ENCODE data around the gene TMC5. TPM values are rescaled to one million over a fixed set of nuclear protein-coding genes. Genes with fewer than 3 reads are reported as not detected.

Gene TMC5
- total and polyA plus RNA-seq, 2 of the 13 experiments (the other 11 are each of a cell fraction or from before 2014, with no cell fraction given), result 0.09 to 0.41 TPM

DNA sequence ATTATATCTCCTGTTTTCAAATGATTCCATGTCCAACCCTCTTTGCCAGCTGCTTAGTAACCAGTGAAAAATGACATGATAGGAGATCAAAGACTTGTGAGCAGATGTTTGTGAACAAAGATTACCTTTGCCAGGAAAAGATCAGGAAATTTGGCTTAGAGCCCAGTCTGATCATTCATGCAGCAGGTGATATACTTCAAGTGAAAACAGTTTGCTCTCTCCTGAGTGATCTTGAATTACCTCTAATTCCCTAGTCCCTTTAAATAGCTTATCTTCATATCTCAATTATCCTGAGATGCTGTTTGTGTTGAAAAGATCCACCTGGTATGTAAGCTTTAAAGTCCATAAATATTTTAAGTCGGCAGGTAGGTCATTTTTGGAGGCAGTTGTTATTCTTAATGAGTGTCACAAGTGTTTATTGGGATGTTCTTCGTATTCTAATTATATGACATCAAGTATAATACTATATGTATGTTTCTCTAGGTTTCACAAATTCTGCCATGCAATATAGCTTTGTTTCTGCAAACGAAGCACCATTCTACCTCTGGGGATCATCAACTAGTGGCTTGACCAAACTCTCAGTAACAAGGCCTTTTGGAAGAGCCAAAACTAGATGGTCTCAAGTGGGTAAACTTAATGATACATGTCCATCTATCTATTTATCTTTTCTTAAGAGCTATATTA, 124.6 kb downstream of the TMC5 start (continued):
- TF ChIP-seq, protein P1, sequence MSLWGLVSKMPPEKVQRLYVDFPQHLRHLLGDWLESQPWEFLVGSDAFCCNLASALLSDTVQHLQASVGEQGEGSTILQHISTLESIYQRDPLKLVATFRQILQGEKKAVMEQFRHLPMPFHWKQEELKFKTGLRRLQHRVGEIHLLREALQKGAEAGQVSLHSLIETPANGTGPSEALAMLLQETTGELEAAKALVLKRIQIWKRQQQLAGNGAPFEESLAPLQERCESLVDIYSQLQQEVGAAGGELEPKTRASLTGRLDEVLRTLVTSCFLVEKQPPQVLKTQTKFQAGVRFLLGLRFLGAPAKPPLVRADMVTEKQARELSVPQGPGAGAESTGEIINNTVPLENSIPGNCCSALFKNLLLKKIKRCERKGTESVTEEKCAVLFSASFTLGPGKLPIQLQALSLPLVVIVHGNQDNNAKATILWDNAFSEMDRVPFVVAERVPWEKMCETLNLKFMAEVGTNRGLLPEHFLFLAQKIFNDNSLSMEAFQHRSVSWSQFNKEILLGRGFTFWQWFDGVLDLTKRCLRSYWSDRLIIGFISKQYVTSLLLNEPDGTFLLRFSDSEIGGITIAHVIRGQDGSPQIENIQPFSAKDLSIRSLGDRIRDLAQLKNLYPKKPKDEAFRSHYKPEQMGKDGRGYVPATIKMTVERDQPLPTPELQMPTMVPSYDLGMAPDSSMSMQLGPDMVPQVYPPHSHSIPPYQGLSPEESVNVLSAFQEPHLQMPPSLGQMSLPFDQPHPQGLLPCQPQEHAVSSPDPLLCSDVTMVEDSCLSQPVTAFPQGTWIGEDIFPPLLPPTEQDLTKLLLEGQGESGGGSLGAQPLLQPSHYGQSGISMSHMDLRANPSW (CRISPR knock-in tag; IDR thresholded peaks at IDR 0.05; ENCODE audit: borderline replicate concordance), result peak; percentile 46; the same call in 1 of the 2 replicates
- TF ChIP-seq ZNF143 (CRISPR knock-in tag; IDR thresholded peaks at IDR 0.05) (no peak), HOXD1 (CRISPR knock-in tag; IDR thresholded peaks at IDR 0.05) (peak; percentile 89), GATAD2A (CRISPR knock-in tag; IDR thresholded peaks at IDR 0.05) (peak; percentile 99), ZNF292 (CRISPR knock-in tag; IDR thresholded peaks at IDR 0.05; ENCODE audit: borderline replicate concordance, low read depth) (peak; percentile 82; the same call in 1 of the 2 replicates), ZSCAN31 (CRISPR knock-in tag; IDR thresholded peaks at IDR 0.05; ENCODE audit: low read depth) (0 out of 2 replicates have a peak, but pooled peaks have one; percentile 48), RBAK (CRISPR knock-in tag; IDR thresholded peaks at IDR 0.05) (no peak), ELF1 (CRISPR knock-in tag; IDR thresholded peaks at IDR 0.05) (peak; percentile 37; the same call in 1 of the 2 replicates), ATF1 (CRISPR knock-in tag; IDR thresholded peaks at IDR 0.05) (peak; percentile 50; the same call in 1 of the 2 replicates), PPARG (CRISPR knock-in tag; conservative IDR thresholded peaks at IDR 0.05) (peak; percentile 87), FOXJ3 (CRISPR knock-in tag; IDR thresholded peaks at IDR 0.05; ENCODE audit: borderline replicate concordance) (peak; percentile 93), KLF12 (CRISPR knock-in tag; IDR thresholded peaks at IDR 0.05; ENCODE audit: borderline replicate concordance) (no peak), NCOA5 (CRISPR knock-in tag; IDR thresholded peaks at IDR 0.05) (no peak), NR1H2 (CRISPR knock-in tag; IDR thresholded peaks at IDR 0.05; ENCODE audit: borderline replicate concordance, low read depth) (no peak), SNRNP70 (IDR thresholded peaks at IDR 0.05; ENCODE audit: low read depth, low read length) (no peak), NRL (CRISPR knock-in tag; IDR thresholded peaks at IDR 0.05; ENCODE audit: borderline replicate concordance) (no peak), RFX5 (IDR thresholded peaks at IDR 0.05; ENCODE audit: low read depth, low read length) (0 out of 2 replicates have a peak, but pooled peaks have one; percentile 46), ZNF431 (CRISPR knock-in tag; IDR thresholded peaks at IDR 0.05; ENCODE audit: borderline replicate concordance, low read depth) (no peak), ETV6 (CRISPR knock-in tag; conservative IDR thresholded peaks at IDR 0.05) (no peak), ZNF260 (CRISPR knock-in tag; IDR thresholded peaks at IDR 0.05; ENCODE audit: borderline replicate concordance, low read depth) (no peak), ZNF878 (CRISPR knock-in tag; IDR thresholded peaks at IDR 0.05) (peak; percentile 72; the same call in 1 of the 2 replicates), HMG20A (CRISPR knock-in tag; IDR thresholded peaks at IDR 0.05; ENCODE audit: borderline replicate concordance) (peak; percentile 98), ZNF34 (CRISPR knock-in tag; IDR thresholded peaks at IDR 0.05; ENCODE audit: borderline replicate concordance) (0 out of 2 replicates have a peak, but pooled peaks have one; percentile 62), NFE2L2 (IDR thresholded peaks at IDR 0.05; ENCODE audit: low read length) (no peak)
- TF ChIP-seq, protein P2, sequence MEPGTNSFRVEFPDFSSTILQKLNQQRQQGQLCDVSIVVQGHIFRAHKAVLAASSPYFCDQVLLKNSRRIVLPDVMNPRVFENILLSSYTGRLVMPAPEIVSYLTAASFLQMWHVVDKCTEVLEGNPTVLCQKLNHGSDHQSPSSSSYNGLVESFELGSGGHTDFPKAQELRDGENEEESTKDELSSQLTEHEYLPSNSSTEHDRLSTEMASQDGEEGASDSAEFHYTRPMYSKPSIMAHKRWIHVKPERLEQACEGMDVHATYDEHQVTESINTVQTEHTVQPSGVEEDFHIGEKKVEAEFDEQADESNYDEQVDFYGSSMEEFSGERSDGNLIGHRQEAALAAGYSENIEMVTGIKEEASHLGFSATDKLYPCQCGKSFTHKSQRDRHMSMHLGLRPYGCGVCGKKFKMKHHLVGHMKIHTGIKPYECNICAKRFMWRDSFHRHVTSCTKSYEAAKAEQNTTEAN (CRISPR knock-in tag; conservative IDR thresholded peaks at IDR 0.05), result peak; percentile 99
- TF ChIP-seq, protein P3, sequence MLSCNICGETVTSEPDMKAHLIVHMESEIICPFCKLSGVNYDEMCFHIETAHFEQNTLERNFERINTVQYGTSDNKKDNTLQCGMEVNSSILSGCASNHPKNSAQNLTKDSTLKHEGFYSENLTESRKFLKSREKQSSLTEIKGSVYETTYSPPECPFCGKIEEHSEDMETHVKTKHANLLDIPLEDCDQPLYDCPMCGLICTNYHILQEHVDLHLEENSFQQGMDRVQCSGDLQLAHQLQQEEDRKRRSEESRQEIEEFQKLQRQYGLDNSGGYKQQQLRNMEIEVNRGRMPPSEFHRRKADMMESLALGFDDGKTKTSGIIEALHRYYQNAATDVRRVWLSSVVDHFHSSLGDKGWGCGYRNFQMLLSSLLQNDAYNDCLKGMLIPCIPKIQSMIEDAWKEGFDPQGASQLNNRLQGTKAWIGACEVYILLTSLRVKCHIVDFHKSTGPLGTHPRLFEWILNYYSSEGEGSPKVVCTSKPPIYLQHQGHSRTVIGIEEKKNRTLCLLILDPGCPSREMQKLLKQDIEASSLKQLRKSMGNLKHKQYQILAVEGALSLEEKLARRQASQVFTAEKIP (CRISPR knock-in tag; IDR thresholded peaks at IDR 0.05; ENCODE audit: borderline replicate concordance), result no peak
